SJSA1 (cell line): Measurements from ENCODE around the gene ZDHHC11. TPM values are rescaled to one million over a fixed set of nuclear protein-coding genes. Genes with fewer than 3 reads are reported as not detected.
A peak's percentile ranks its signal among the peaks of the same experiment; 100 is the strongest.
"Not testable (repeated sequence)": the region's sequence is repeated elsewhere in the genome, so short reads cannot be mapped to it uniquely, and the experiment has no call there.

Experiments
- DNase-seq, 2 experiments: peaks; one replicate each; pipeline ENCODE4 v3.0.0-alpha.2; 2015 to 2020; ENCODE audit warnings: low spot score in 2 of 2, low read depth in 1 of 2
- H3K27ac ChIP-seq: fragments of 250-450 bp; sonication (Bioruptor Pico); 2 replicates; pipeline ENCODE4 v1.5.1; 2020; ENCODE audit warnings: mild to moderate bottlenecking, moderate library complexity
- H3K27me3 ChIP-seq: fragments of 250-450 bp; sonication (Bioruptor Pico); replicated peaks from 2 replicates; pipeline ENCODE4 v1.5.1; 2020; ENCODE audit warnings: mild to moderate bottlenecking, moderate library complexity
- H3K36me3 ChIP-seq: fragments of 250-450 bp; sonication (Bioruptor Pico); 2 replicates; pipeline ENCODE4 v1.5.1; 2020; ENCODE audit warnings: mild to moderate bottlenecking
- H3K4me1 ChIP-seq: fragments of 250-450 bp; sonication (Bioruptor Pico); replicated peaks from 2 replicates; pipeline ENCODE4 v1.6.1; 2021; ENCODE audit warnings: mild to moderate bottlenecking
- H3K4me3 ChIP-seq: fragments of 250-450 bp; sonication (Bioruptor Pico); 2 replicates; pipeline ENCODE4 v1.5.1; 2020; ENCODE audit warnings: mild to moderate bottlenecking
- H3K9me3 ChIP-seq: fragments of 250-450 bp; sonication (Bioruptor Pico); replicated peaks from 2 replicates; pipeline ENCODE4 v1.5.1; 2020; ENCODE audit warnings: mild to moderate bottlenecking
- total RNA-seq: library from RNA; depleted of rRNA; stranded (reverse); fragments of >200 nt; shearing (Covaris generic); gene quantifications from 2 replicates; pipeline ENCODE4 v1.2.3, GENCODE V29; 2014

ZDHHC11 gene
- total RNA-seq, 1 experiment from 2014 or later: 0.05 TPM

DNA sequence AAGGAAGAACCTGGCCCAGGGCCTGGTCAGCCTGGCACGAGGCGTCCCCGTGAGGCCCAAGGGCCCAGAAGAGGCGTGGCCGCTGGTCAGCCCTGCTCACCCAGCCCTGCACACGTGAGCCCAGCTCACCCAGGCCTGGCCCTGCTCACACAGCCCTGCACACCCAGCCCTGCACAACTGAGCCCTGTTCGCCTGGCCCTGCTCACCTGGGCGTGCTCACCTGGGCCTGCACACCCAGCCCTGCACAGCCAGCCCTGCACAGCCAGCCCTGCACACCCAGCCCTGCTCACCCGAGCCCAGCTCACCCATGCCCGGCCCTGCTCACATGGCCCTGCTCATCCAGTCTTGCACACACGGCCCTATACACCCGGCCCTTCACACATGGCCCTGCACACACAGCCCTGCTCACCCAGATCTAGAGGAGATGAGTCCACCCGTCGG, 2.1 kb downstream of the ZDHHC11 start:
- Histone ChIP-seq H3K27me3 (peaks cover 37% of the 10 kb centered on the region), H3K27ac (no peak overlapping the region), H3K4me1 (no peaks in the 10 kb centered on the region), H3K36me3 (no peaks in the 10 kb centered on the region), H3K4me3 (no peak overlapping the region), H3K9me3 (no peaks in the 10 kb centered on the region)
- DNase-seq: peak in 1 of 2 experiments; percentile 42

- H3K36me3 ChIP-seq, H3K4me1 ChIP-seq, H3K4me3 ChIP-seq, H3K27ac ChIP-seq, H3K9me3 ChIP-seq: not testable (repeated sequence)
- H3K27me3 ChIP-seq: peaks cover 37% of the 10 kb centered on the region
- DNase-seq: peak in 1 of 2 experiments; percentile 39
Observed at GRCh38 chr5:847736-848135, 3.0 kb downstream of the ZDHHC11 start.

GRCh38 chr5:847212-847611, 3.6 kb downstream of the ZDHHC11 start:
- H3K9me3 ChIP-seq, H3K36me3 ChIP-seq, H3K27ac ChIP-seq, H3K4me1 ChIP-seq, H3K4me3 ChIP-seq: not testable (repeated sequence)
- peaks cover 35% of the 10 kb centered on the region for H3K27me3 ChIP-seq
- peak in 1 of 2 experiments; percentile 40 for DNase-seq

DNA sequence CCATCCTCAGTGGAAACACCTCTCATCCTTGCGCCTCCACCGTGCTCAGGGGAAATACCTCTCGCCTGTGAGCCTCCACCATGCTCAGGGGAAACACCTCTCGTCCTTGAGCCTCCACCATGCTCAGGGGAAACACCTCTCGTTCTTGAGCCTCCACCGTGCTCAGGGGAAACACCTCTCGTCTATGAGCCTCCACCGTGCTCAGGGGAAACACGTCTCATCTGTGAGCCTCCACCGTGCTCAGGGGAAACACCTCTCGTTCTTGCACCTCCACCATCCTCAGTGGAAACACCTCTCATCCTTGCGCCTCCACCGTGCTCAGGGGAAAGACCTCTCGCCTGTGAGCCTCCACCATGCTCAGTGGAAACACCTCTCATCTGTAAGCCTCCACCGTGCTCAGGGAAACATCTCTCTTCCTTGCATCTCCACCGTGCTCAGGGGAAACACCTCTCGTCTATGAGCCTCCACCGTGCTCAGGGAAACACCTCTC, 4.1 kb downstream of the ZDHHC11 start:
- H3K27ac ChIP-seq, H3K4me3 ChIP-seq, H3K9me3 ChIP-seq, H3K4me1 ChIP-seq, H3K36me3 ChIP-seq: not testable (repeated sequence)
- peaks cover 31% of the 10 kb centered on the region for H3K27me3 ChIP-seq
- peak in 1 of 2 experiments; percentile 49 for DNase-seq

- peaks cover 25% of the 10 kb centered on the region for H3K27me3 ChIP-seq
- not testable (repeated sequence) for H3K4me1 ChIP-seq, H3K27ac ChIP-seq, H3K9me3 ChIP-seq, H3K4me3 ChIP-seq, H3K36me3 ChIP-seq
- peak in 1 of 2 experiments; percentile 25 for DNase-seq
Observed at GRCh38 chr5:845676-846601, 4.8 kb downstream of the ZDHHC11 start.

- not testable (repeated sequence) for H3K27ac ChIP-seq, H3K36me3 ChIP-seq, H3K4me1 ChIP-seq, H3K9me3 ChIP-seq, H3K4me3 ChIP-seq
- H3K27me3 ChIP-seq: peaks cover 17% of the 10 kb centered on the region
- peak in 1 of 2 experiments; percentile 52 for DNase-seq
Observed at GRCh38 chr5:845031-845675, 5.6 kb downstream of the ZDHHC11 start.

DNA sequence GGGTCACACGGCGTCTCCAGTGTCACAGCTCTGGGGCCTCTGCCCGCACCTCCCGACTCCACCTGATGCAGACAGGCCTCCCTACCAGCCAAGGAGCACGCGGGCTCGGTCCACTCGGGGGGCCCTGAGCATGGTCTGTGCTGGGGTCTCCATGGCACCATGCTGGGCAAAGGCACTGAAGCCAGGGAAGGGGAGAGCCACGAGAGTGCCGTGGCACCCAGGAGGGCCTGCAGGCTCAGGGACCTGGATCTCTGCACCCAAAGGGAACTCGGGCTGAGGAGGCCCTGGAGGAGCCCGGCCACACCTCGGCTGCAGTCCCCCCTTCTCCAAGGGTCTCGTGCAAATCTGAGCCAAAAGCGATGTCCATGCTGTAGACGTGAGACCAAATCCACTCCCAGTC, 6.4 kb downstream of the ZDHHC11 start:
- peaks cover 11% of the 10 kb centered on the region for H3K27me3 ChIP-seq
- H3K4me3 ChIP-seq, H3K27ac ChIP-seq, H3K36me3 ChIP-seq, H3K4me1 ChIP-seq, H3K9me3 ChIP-seq: not testable (repeated sequence)
- peak in 1 of 2 experiments; percentile 49 for DNase-seq

- not testable (repeated sequence) for H3K27ac ChIP-seq, H3K4me1 ChIP-seq, H3K9me3 ChIP-seq, H3K36me3 ChIP-seq, H3K27me3 ChIP-seq, H3K4me3 ChIP-seq
- peak in 1 of 2 experiments; percentile 39 for DNase-seq
Observed at GRCh38 chr5:843926-844325, 6.9 kb downstream of the ZDHHC11 start.

DNA sequence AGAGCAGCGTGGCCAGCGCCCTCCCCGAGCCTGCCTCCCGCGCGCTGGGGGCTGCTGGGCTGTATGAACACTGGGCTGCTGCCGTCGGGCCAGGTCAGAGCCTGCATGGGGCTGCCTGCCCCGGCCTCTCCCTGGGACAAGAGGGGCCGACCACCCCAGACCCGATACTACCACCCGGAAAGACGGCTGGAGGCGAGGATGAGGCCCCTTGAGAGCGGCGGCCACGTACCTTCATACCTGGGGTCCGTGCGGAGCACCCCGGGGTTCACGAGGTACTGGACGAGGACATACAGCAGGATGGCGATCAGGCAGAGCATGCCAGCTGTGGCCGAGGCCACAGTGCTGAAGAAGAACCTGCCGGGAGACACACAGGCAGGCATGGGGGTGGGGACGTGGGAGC, 7.4 kb downstream of the ZDHHC11 start:
- not testable (repeated sequence) for H3K36me3 ChIP-seq, H3K9me3 ChIP-seq, H3K27me3 ChIP-seq, H3K4me1 ChIP-seq, H3K27ac ChIP-seq, H3K4me3 ChIP-seq
- DNase-seq: peak in 1 of 2 experiments; percentile 58

DNA sequence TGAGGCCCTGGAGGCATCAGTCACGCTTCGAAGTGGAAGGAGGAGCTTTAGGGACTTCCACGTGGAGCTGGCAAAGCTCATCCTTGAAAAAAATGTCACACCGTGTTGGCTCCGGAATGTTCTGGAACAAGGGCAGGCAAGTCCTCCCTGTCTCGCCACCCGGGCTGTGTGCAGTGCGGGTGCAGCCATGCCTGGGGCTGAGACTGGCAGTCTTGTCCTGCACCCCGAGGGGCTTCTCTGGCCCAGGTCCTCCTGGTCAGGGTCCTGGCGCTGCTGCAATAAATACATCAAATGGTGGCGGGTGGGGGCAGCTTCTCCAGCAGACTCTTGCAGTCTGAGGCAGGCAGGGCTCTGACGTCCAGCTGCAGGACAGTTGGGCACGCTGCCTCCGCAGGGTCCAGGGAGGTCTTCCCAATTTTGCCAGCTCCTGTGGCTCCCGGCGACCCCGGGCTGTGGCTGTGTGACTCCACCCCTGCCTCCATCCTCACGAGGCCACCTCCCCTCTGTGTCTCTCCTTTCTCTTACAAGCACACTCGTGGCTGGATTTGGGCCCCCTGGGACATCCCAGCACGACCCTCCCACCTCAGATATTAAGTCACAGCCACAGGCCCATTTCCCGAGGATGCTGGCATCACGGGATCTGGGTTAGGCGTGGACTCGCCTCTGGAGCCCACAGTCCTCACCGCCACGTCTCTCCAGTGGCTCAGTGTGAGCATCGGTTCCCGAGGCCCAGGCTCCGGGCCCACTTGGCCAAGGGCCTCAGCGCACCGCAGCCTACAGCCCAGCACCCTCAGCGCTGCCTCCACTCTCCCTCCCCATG, 8.2 kb downstream of the ZDHHC11 start:
- not testable (repeated sequence) for H3K4me3 ChIP-seq, H3K36me3 ChIP-seq, H3K4me1 ChIP-seq, H3K9me3 ChIP-seq, H3K27ac ChIP-seq, H3K27me3 ChIP-seq
- DNase-seq: peak in 1 of 2 experiments; percentile 55

DNA sequence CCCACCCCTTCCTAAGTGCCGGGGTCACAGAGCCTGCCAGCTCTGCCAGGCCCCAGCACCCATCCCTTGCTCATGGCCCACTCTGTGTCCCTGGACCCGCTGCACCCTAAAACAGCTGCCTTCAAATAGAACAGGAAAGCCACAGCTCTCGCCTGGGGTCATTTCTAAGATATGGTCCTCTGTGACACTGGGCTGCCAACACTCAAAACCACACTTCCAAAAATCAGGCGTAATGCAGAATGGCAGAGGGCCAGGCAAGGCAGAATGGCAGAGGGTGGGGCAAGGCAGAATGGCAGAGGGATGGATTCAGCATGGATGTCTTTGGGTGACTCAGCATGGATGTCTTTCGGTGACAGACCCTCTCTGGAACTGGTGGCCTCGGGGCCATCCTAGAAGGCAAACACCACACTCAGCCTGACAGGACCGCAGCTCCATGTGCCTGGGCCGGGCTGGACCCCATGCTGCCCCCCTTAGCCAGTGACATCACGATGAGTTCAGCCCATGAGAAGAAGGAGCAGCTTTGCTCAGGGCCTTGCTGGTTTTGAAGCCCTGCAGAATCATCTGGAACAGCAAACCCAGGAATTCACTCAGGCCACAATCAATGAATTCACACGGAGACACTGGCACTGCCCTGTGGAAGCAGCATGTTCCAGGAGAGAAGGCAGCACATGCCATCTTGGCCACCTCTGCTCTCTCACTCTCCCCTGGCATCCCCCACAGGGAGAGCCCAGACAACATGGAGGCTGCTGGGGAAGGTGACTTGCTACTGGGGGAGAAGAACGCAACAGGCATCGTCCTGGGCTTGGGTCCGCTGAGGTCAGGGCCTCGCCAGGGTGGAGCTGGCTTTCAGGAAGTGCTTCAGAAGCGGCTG, 9.0 kb downstream of the ZDHHC11 start:
- not testable (repeated sequence) for H3K36me3 ChIP-seq, H3K4me3 ChIP-seq, H3K27ac ChIP-seq, H3K27me3 ChIP-seq, H3K9me3 ChIP-seq, H3K4me1 ChIP-seq
- peak in 1 of 2 experiments; percentile 43 for DNase-seq

- not testable (repeated sequence) for H3K27me3 ChIP-seq, H3K27ac ChIP-seq, H3K4me1 ChIP-seq, H3K36me3 ChIP-seq, H3K9me3 ChIP-seq, H3K4me3 ChIP-seq
- DNase-seq: peak in 1 of 2 experiments; percentile 18
Observed at GRCh38 chr5:840974-841435, 9.8 kb downstream of the ZDHHC11 start.
